Right lobe of liver (tissue), 4 donors: ENCODE measurements around the gene RNF31.

ENCODE experiments used
- POLR2A ChIP-seq: fragments of 450-650 bp; IDR thresholded peaks from one replicate; pipeline ENCODE4 v1.6.1; 2017; ENCODE audit warnings: antibody characterized with exemption, mild to moderate bottlenecking
- TF ChIP-seq, protein P1 (sequence below), 4 donors: fragments of 200-600 bp in 3 of 4; fragments of 450-650 bp in 1 of 4; IDR thresholded peaks; one replicate each; pipeline versions ENCODE4 v1.5.1 to v1.8.0; 2016 to 2022; ENCODE audit warnings: antibody characterized with exemption in 4 of 4, mild to moderate bottlenecking in 2 of 4
- donor health status: DM: no; HTN: no; CAD: no.
- donor health status: DM: no; HTN: no; CAD: no.
- donor health status: DM: no; HTN: yes; CAD: no.

GRCh38 chr14:24172871-24173281 is 25.6 kb downstream of the RNF31 start:
- TF ChIP-seq, protein P1, sequence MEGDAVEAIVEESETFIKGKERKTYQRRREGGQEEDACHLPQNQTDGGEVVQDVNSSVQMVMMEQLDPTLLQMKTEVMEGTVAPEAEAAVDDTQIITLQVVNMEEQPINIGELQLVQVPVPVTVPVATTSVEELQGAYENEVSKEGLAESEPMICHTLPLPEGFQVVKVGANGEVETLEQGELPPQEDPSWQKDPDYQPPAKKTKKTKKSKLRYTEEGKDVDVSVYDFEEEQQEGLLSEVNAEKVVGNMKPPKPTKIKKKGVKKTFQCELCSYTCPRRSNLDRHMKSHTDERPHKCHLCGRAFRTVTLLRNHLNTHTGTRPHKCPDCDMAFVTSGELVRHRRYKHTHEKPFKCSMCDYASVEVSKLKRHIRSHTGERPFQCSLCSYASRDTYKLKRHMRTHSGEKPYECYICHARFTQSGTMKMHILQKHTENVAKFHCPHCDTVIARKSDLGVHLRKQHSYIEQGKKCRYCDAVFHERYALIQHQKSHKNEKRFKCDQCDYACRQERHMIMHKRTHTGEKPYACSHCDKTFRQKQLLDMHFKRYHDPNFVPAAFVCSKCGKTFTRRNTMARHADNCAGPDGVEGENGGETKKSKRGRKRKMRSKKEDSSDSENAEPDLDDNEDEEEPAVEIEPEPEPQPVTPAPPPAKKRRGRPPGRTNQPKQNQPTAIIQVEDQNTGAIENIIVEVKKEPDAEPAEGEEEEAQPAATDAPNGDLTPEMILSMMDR (IDR thresholded peaks at IDR 0.05), result no peak
- no peak for TF ChIP-seq POLR2A
